Measurements from ENCODE around the gene NSL1.

The NSL1 gene

GRCh38 chr1:212703991-212704564 lies 87.5 kb downstream of the NSL1 start:
- no peak for DNase-seq (ENCODE audit: low spot score)

GRCh38 chr1:212702672-212703071 lies 88.9 kb downstream of the NSL1 start:
- DNase-seq (ENCODE audit: low spot score): no peak

GRCh38 chr1:212701910-212702309 lies 89.7 kb downstream of the NSL1 start:
- DNase-seq (ENCODE audit: low spot score): no peak

GRCh38 chr1:212700892-212701819 lies 90.4 kb downstream of the NSL1 start:
- DNase-seq (ENCODE audit: low spot score): no peak

GRCh38 chr1:212700223-212700891 lies 91.2 kb downstream of the NSL1 start:
- DNase-seq (ENCODE audit: low spot score): no peak

- no peak for DNase-seq (ENCODE audit: low spot score)
Measured at GRCh38 chr1:212699625-212700222, 91.9 kb downstream of the NSL1 start, which contains the start of gene BATF3. BATF3 (minus strand) TSS chr1:212699840; CDS start chr1:212699762, 78 bp downstream.

- peak; percentile 42 for DNase-seq (ENCODE audit: low spot score)
Measured at GRCh38 chr1:212699104-212699624, 92.4 kb downstream of the NSL1 start.

- no peak for DNase-seq (ENCODE audit: low spot score)
Measured at GRCh38 chr1:212698467-212699103, 93.0 kb downstream of the NSL1 start.

GRCh38 chr1:212696721-212697331 lies 94.8 kb downstream of the NSL1 start:
- no peak for DNase-seq (ENCODE audit: low spot score)

GRCh38 chr1:212692774-212693644 lies 98.6 kb downstream of the NSL1 start:
- no peak for DNase-seq (ENCODE audit: low spot score)

- no peak for DNase-seq (ENCODE audit: low spot score)
Measured at GRCh38 chr1:212691561-212692071, 100.0 kb downstream of the NSL1 start.

GRCh38 chr1:212690816-212691403 lies 100.7 kb downstream of the NSL1 start:
- no peak for DNase-seq (ENCODE audit: low spot score)

GRCh38 chr1:212689758-212690529 lies 101.6 kb downstream of the NSL1 start:
- no peak for DNase-seq (ENCODE audit: low spot score)

- no peak for DNase-seq (ENCODE audit: low spot score)
Measured at GRCh38 chr1:212689196-212689725, 102.3 kb downstream of the NSL1 start.

- no peak for DNase-seq (ENCODE audit: low spot score)
Measured at GRCh38 chr1:212688341-212689047, 103.1 kb downstream of the NSL1 start.

- no peak for DNase-seq (ENCODE audit: low spot score)
Measured at GRCh38 chr1:212687811-212688210, 103.8 kb downstream of the NSL1 start.

GRCh38 chr1:212686591-212686990 lies 105.0 kb downstream of the NSL1 start:
- no peak for DNase-seq (ENCODE audit: low spot score)

- no peak for DNase-seq (ENCODE audit: low spot score)
Measured at GRCh38 chr1:212686069-212686468, 105.5 kb downstream of the NSL1 start.
